Measurements from ENCODE around the gene TMEM30A.

Gene TMEM30A
- total RNA-seq, result 91.2 reads per million, percentile 81 among the genes with 10 or more reads in this experiment

GRCh38 chr6:75284632-75285282 is at the start of gene TMEM30A:
Gene TMEM30A, minus strand, starts transcription at chr6:75284792. Its CDS starts 154 bp downstream, at chr6:75284638.
- peak; percentile 95 for DNase-seq

GRCh38 chr6:75333676-75334200 is 49.1 kb upstream of the TMEM30A start:
- DNase-seq, result no peak

- DNase-seq, result no peak
Measured at GRCh38 chr6:75331151-75331550, 46.6 kb upstream of the TMEM30A start.

- no peak for DNase-seq
Measured at GRCh38 chr6:75329703-75330102, 45.1 kb upstream of the TMEM30A start.

GRCh38 chr6:75327807-75328206 is 43.2 kb upstream of the TMEM30A start:
- DNase-seq, result no peak

- no peak for DNase-seq
Measured at GRCh38 chr6:75326557-75327258, 42.1 kb upstream of the TMEM30A start.

- DNase-seq, result no peak
Measured at GRCh38 chr6:75318900-75319299, 34.3 kb upstream of the TMEM30A start.

GRCh38 chr6:75317503-75318206 is 33.1 kb upstream of the TMEM30A start:
- DNase-seq, result no peak

GRCh38 chr6:75315978-75316377 is 31.4 kb upstream of the TMEM30A start:
- no peak for DNase-seq

GRCh38 chr6:75308250-75308988 is 23.8 kb upstream of the TMEM30A start:
- DNase-seq, result no peak

GRCh38 chr6:75307364-75308004 is 22.9 kb upstream of the TMEM30A start:
- DNase-seq, result no peak

GRCh38 chr6:75306064-75306463 is 21.5 kb upstream of the TMEM30A start:
- no peak for DNase-seq

GRCh38 chr6:75305573-75305972 is 21.0 kb upstream of the TMEM30A start:
- DNase-seq, result no peak

- no peak for DNase-seq
Measured at GRCh38 chr6:75302280-75302679, 17.7 kb upstream of the TMEM30A start.

- DNase-seq, result no peak
Measured at GRCh38 chr6:75301537-75301936, 16.9 kb upstream of the TMEM30A start.

GRCh38 chr6:75301088-75301487 is 16.5 kb upstream of the TMEM30A start:
- no peak for DNase-seq

GRCh38 chr6:75300531-75300855 is 15.9 kb upstream of the TMEM30A start:
- DNase-seq, result no peak

- no peak for DNase-seq
Measured at GRCh38 chr6:75299801-75300530, 15.4 kb upstream of the TMEM30A start.

- DNase-seq, result no peak
Measured at GRCh38 chr6:75296811-75297779, 12.5 kb upstream of the TMEM30A start.

GRCh38 chr6:75292555-75292954 is 8.0 kb upstream of the TMEM30A start:
- no peak for DNase-seq
